SK-N-SH treated with all-trans-retinoic acid at 6 μM for 48 hours (cell line): ENCODE data around the gene RC3H1.

ENCODE experiments used
- ATAC-seq: fragments of 200-7000 bp; cut with Tn5 transposase; 3 replicates; pipeline ENCODE4 v1.9.1; 2020; ENCODE audit warnings: mild to moderate bottlenecking, moderate library complexity
- ARNTL ChIP-seq: fragments of 450-650 bp; formaldehyde crosslinking; IDR thresholded peaks from 2 replicates; pipeline ENCODE4 v1.5.0; 2020; ENCODE audit warnings: low read depth, mild to moderate bottlenecking, moderate library complexity, borderline replicate concordance
- BACH2 ChIP-seq: fragments of 250-450 bp; sonication (Bioruptor Pico); IDR thresholded peaks from 2 replicates; pipeline ENCODE4 v1.9.0; 2021; ENCODE audit warnings: mild to moderate bottlenecking, borderline replicate concordance
- CSDC2 ChIP-seq: fragments of 250-450 bp; sonication (Bioruptor Pico); IDR thresholded peaks from 2 replicates; pipeline ENCODE4 v1.5.0; 2020; ENCODE audit warnings: mild to moderate bottlenecking, moderate library complexity
- ESRRG ChIP-seq: fragments of 250-450 bp; sonication (Bioruptor Pico); IDR thresholded peaks from 2 replicates; pipeline ENCODE4 v1.6.1; 2021; ENCODE audit warnings: mild to moderate bottlenecking
- GLIS3 ChIP-seq: fragments of 250-450 bp; sonication (Bioruptor Pico); IDR thresholded peaks from 2 replicates; pipeline ENCODE4 v1.5.0; 2020; ENCODE audit warnings: mild to moderate bottlenecking, moderate library complexity
- ISL1 ChIP-seq: fragments of 250-450 bp; sonication (Bioruptor Pico); IDR thresholded peaks from 2 replicates; pipeline ENCODE4 v2.1.2; 2022; ENCODE audit warnings: mild to moderate bottlenecking, moderate library complexity
- OSR1 ChIP-seq: fragments of 250-450 bp; sonication (Bioruptor Pico); IDR thresholded peaks from 2 replicates; pipeline ENCODE4 v1.8.0; 2022; ENCODE audit warnings: moderate library complexity, mild to moderate bottlenecking, inconsistent platforms
- PPARA ChIP-seq: fragments of 250-450 bp; sonication (Bioruptor Pico); IDR thresholded peaks from 2 replicates; pipeline ENCODE4 v1.5.0; 2020; ENCODE audit warnings: mild to moderate bottlenecking, borderline replicate concordance
- RARB ChIP-seq: fragments of 250-450 bp; sonication (Bioruptor Pico); IDR thresholded peaks from 2 replicates; pipeline ENCODE4 v1.8.0; 2021; ENCODE audit warnings: mild to moderate bottlenecking, moderate library complexity
- SNAI2 ChIP-seq: fragments of 250-450 bp; sonication (Bioruptor Pico); IDR thresholded peaks from 2 replicates; pipeline ENCODE4 v1.5.0; 2020; ENCODE audit warnings: mild to moderate bottlenecking, moderate library complexity
- TCF4 ChIP-seq: fragments of 250-450 bp; sonication (Bioruptor Pico); IDR thresholded peaks from 2 replicates; pipeline ENCODE4 v1.8.0; 2021; ENCODE audit warnings: mild to moderate bottlenecking, moderate library complexity, borderline replicate concordance
- TOX ChIP-seq: fragments of 250-450 bp; sonication (Bioruptor Pico); IDR thresholded peaks from 2 replicates; pipeline ENCODE4 v1.8.0; 2021; ENCODE audit warnings: mild to moderate bottlenecking, moderate library complexity, borderline replicate concordance
- ZC3H10 ChIP-seq: fragments of 250-450 bp; sonication (Bioruptor Pico); IDR thresholded peaks from 2 replicates; pipeline ENCODE4 v1.5.1; 2021; ENCODE audit warnings: mild to moderate bottlenecking, moderate library complexity
- ZFP3 ChIP-seq: fragments of 250-450 bp; sonication (Bioruptor Pico); IDR thresholded peaks from 2 replicates; pipeline ENCODE4 v1.5.0; 2020; ENCODE audit warnings: mild to moderate bottlenecking, moderate library complexity
- ZNF70 ChIP-seq: fragments of 450-650 bp; formaldehyde crosslinking; IDR thresholded peaks from 2 replicates; pipeline ENCODE4 v1.5.0; 2020; ENCODE audit warnings: mild to moderate bottlenecking, moderate library complexity
- ZNF8 ChIP-seq: fragments of 450-650 bp; formaldehyde crosslinking; IDR thresholded peaks from 2 replicates; pipeline ENCODE4 v1.5.0; 2020; ENCODE audit warnings: mild to moderate bottlenecking, moderate library complexity
- TF ChIP-seq, protein P1 (sequence below): fragments of 250-450 bp; sonication (Bioruptor Pico); IDR thresholded peaks from 2 replicates; pipeline ENCODE4 v1.8.0; 2021; ENCODE audit warnings: low read depth, mild to moderate bottlenecking, moderate library complexity, borderline replicate concordance
- TF ChIP-seq, protein P2 (sequence below): fragments of 250-450 bp; sonication (Bioruptor Pico); IDR thresholded peaks from 2 replicates; pipeline ENCODE4 v1.5.0; 2020; ENCODE audit warnings: mild to moderate bottlenecking, moderate library complexity
- TF ChIP-seq, protein P3 (sequence below): fragments of 250-450 bp; sonication (Bioruptor Pico); IDR thresholded peaks from 2 replicates; pipeline ENCODE4 v1.5.1; 2021; ENCODE audit warnings: mild to moderate bottlenecking, moderate library complexity
- TF ChIP-seq, protein P4 (sequence below): fragments of 250-450 bp; sonication (Bioruptor Pico); IDR thresholded peaks from 2 replicates; pipeline ENCODE4 v1.5.1; 2020; ENCODE audit warnings: low read depth, mild to moderate bottlenecking, moderate library complexity
- TF ChIP-seq, protein P5 (sequence below): fragments of 250-450 bp; sonication (Bioruptor Pico); IDR thresholded peaks from 2 replicates; pipeline ENCODE4 v1.8.0; 2020; ENCODE audit warnings: mild to moderate bottlenecking, moderate library complexity, borderline replicate concordance

RC3H1 gene

DNA sequence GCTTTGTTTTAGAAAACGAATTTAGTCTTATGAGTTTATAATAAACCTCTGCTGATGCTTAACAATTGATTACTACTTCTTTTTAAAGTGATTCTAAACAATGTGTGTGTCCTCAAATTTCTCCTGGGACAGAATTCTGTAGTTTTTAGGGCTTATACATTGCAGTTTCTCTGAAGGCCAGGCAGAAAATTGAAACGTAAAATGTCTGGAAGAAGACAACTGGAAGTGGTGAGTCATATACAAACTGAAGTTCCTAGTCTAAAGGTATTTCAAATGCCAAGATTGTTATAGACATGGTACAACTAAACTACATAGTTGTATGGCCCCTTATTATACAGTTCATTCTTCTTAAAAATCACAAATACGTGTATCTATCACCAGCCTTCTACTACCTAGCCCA is 30.5 kb upstream of the RC3H1 start:
- TF ChIP-seq, protein P1, sequence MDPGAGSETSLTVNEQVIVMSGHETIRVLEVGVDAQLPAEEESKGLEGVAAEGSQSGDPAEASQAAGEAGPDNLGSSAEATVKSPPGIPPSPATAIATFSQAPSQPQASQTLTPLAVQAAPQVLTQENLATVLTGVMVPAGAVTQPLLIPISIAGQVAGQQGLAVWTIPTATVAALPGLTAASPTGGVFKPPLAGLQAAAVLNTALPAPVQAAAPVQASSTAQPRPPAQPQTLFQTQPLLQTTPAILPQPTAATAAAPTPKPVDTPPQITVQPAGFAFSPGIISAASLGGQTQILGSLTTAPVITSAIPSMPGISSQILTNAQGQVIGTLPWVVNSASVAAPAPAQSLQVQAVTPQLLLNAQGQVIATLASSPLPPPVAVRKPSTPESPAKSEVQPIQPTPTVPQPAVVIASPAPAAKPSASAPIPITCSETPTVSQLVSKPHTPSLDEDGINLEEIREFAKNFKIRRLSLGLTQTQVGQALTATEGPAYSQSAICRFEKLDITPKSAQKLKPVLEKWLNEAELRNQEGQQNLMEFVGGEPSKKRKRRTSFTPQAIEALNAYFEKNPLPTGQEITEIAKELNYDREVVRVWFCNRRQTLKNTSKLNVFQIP (CRISPR knock-in tag), result no peak
- TF ChIP-seq ZNF70 (no peak), TCF4 (CRISPR knock-in tag) (no peak), PPARA (CRISPR knock-in tag) (no peak), OSR1 (CRISPR knock-in tag) (no peak), RARB (CRISPR knock-in tag) (no peak), SNAI2 (CRISPR knock-in tag) (no peak), GLIS3 (CRISPR knock-in tag) (no peak), BACH2 (CRISPR knock-in tag) (no peak), ARNTL (CRISPR knock-in tag) (no peak), ZFP3 (CRISPR knock-in tag) (no peak)
- TF ChIP-seq, protein P2, sequence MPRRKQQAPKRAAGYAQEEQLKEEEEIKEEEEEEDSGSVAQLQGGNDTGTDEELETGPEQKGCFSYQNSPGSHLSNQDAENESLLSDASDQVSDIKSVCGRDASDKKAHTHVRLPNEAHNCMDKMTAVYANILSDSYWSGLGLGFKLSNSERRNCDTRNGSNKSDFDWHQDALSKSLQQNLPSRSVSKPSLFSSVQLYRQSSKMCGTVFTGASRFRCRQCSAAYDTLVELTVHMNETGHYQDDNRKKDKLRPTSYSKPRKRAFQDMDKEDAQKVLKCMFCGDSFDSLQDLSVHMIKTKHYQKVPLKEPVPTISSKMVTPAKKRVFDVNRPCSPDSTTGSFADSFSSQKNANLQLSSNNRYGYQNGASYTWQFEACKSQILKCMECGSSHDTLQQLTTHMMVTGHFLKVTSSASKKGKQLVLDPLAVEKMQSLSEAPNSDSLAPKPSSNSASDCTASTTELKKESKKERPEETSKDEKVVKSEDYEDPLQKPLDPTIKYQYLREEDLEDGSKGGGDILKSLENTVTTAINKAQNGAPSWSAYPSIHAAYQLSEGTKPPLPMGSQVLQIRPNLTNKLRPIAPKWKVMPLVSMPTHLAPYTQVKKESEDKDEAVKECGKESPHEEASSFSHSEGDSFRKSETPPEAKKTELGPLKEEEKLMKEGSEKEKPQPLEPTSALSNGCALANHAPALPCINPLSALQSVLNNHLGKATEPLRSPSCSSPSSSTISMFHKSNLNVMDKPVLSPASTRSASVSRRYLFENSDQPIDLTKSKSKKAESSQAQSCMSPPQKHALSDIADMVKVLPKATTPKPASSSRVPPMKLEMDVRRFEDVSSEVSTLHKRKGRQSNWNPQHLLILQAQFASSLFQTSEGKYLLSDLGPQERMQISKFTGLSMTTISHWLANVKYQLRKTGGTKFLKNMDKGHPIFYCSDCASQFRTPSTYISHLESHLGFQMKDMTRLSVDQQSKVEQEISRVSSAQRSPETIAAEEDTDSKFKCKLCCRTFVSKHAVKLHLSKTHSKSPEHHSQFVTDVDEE (CRISPR knock-in tag), result no peak
- TF ChIP-seq, protein P3, sequence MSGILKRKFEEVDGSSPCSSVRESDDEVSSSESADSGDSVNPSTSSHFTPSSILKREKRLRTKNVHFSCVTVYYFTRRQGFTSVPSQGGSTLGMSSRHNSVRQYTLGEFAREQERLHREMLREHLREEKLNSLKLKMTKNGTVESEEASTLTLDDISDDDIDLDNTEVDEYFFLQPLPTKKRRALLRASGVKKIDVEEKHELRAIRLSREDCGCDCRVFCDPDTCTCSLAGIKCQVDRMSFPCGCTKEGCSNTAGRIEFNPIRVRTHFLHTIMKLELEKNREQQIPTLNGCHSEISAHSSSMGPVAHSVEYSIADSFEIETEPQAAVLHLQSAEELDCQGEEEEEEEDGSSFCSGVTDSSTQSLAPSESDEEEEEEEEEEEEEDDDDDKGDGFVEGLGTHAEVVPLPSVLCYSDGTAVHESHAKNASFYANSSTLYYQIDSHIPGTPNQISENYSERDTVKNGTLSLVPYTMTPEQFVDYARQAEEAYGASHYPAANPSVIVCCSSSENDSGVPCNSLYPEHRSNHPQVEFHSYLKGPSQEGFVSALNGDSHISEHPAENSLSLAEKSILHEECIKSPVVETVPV, result no peak
- TF ChIP-seq, protein P4, sequence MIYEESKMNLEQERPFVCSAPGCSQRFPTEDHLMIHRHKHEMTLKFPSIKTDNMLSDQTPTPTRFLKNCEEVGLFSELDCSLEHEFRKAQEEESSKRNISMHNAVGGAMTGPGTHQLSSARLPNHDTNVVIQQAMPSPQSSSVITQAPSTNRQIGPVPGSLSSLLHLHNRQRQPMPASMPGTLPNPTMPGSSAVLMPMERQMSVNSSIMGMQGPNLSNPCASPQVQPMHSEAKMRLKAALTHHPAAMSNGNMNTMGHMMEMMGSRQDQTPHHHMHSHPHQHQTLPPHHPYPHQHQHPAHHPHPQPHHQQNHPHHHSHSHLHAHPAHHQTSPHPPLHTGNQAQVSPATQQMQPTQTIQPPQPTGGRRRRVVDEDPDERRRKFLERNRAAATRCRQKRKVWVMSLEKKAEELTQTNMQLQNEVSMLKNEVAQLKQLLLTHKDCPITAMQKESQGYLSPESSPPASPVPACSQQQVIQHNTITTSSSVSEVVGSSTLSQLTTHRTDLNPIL (CRISPR knock-in tag), result no peak
- ATAC-seq, result peak; percentile 73

DNA sequence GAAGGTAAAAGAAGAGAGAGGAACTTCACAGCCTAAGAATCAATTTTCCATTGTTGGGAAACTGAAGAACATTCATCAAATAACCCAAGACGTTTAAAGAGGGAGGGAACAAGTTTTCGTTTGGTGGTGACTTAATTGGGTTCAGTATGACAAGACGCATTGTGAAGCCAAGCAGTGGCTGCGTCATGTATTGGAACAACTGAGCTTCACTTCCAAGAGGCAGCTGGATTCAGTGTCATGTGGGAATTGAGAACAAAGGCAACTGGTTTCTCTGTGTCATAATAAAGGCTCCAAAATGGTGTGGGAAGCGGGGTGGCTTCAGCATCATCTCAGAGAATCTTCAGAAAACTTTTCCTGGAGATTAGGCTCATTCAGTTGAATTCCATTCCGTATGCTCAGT is 29.8 kb upstream of the RC3H1 start:
- no peak for ATAC-seq
- TF ChIP-seq PPARA (CRISPR knock-in tag), result no peak
- no peak for TF ChIP-seq ISL1
- TF ChIP-seq, protein P4 (CRISPR knock-in tag), result no peak
- no peak for TF ChIP-seq CSDC2
- TF ChIP-seq SNAI2 (CRISPR knock-in tag), result no peak
- TF ChIP-seq ZFP3 (CRISPR knock-in tag), result no peak
- no peak for TF ChIP-seq ESRRG (CRISPR knock-in tag)
- no peak for TF ChIP-seq ZC3H10 (CRISPR knock-in tag)
- TF ChIP-seq ZNF8 (CRISPR knock-in tag), result no peak
- TF ChIP-seq GLIS3 (CRISPR knock-in tag), result no peak
- TF ChIP-seq, protein P2 (CRISPR knock-in tag), result no peak
- no peak for TF ChIP-seq ZNF70
- TF ChIP-seq TCF4 (CRISPR knock-in tag), result no peak
- TF ChIP-seq, protein P5, sequence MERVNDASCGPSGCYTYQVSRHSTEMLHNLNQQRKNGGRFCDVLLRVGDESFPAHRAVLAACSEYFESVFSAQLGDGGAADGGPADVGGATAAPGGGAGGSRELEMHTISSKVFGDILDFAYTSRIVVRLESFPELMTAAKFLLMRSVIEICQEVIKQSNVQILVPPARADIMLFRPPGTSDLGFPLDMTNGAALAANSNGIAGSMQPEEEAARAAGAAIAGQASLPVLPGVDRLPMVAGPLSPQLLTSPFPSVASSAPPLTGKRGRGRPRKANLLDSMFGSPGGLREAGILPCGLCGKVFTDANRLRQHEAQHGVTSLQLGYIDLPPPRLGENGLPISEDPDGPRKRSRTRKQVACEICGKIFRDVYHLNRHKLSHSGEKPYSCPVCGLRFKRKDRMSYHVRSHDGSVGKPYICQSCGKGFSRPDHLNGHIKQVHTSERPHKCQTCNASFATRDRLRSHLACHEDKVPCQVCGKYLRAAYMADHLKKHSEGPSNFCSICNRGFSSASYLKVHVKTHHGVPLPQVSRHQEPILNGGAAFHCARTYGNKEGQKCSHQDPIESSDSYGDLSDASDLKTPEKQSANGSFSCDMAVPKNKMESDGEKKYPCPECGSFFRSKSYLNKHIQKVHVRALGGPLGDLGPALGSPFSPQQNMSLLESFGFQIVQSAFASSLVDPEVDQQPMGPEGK, result no peak
- TF ChIP-seq BACH2 (CRISPR knock-in tag), result no peak
- no peak for TF ChIP-seq OSR1 (CRISPR knock-in tag)
- TF ChIP-seq TOX (CRISPR knock-in tag), result no peak
- TF ChIP-seq, protein P1 (CRISPR knock-in tag), result no peak
- no peak for TF ChIP-seq ARNTL (CRISPR knock-in tag)
- TF ChIP-seq, protein P3, result no peak
